Heart right ventricle (tissue), 16 donors: ENCODE results near the gene ADAT1. TPM values are rescaled to one million over a fixed set of nuclear protein-coding genes. Genes with fewer than 3 reads are reported as not detected.

Source experiments
- ATAC-seq, 8 donors: fragments of 200-7000 bp; cut with Tn5 transposase; one replicate each; pipeline ENCODE4 v1.9.1; 2020; ENCODE audit warnings: mild to moderate bottlenecking in 8 of 8, moderate library complexity in 8 of 8, moderate number of reproducible peaks in 1 of 8
- DNase-seq, 2 donors: peaks; one replicate each; pipeline ENCODE4 v3.0.0-alpha.2; 2020
- H3K27ac ChIP-seq, 10 donors: fragments of 200-600 bp; sonication (generic) in 2 of 10; one replicate each; pipeline versions ENCODE4 v1.5.0 to v1.8.0; 2020 to 2022; ENCODE audit warnings: mild to moderate bottlenecking in 3 of 10
- H3K27me3 ChIP-seq, 7 donors: fragments of 200-600 bp; one replicate each; pipeline ENCODE4 v1.8.0; 2021 to 2022; ENCODE audit warnings: mild to moderate bottlenecking in 2 of 7
- H3K36me3 ChIP-seq, 9 donors: fragments of 200-600 bp; sonication (generic) in 1 of 9; one replicate each; pipeline versions ENCODE4 v1.5.0 to v1.8.0; 2020 to 2022; ENCODE audit warnings: mild to moderate bottlenecking in 2 of 9
- H3K4me1 ChIP-seq, 9 donors: fragments of 200-600 bp; sonication (generic) in 1 of 9; one replicate each; pipeline versions ENCODE4 v1.5.0 to v1.8.0; 2020 to 2022; ENCODE audit warnings: mild to moderate bottlenecking in 4 of 9
- H3K4me3 ChIP-seq, 10 donors: fragments of 200-600 bp; sonication (generic) in 2 of 10; one replicate each; pipeline versions ENCODE4 v1.5.0 to v1.8.0; 2020 to 2022; ENCODE audit warnings: mild to moderate bottlenecking in 7 of 10, moderate library complexity in 2 of 10
- H3K9me3 ChIP-seq, 11 donors: fragments of 200-600 bp in 10 of 11; sonication (generic) in 2 of 11; one replicate each; pipeline versions ENCODE4 v1.5.0 to v1.8.0; 2013 to 2022; ENCODE audit warnings: mild to moderate bottlenecking in 2 of 11, control low read depth in 1 of 11, moderate library complexity in 1 of 11
- CTCF ChIP-seq, 9 donors: fragments of 200-600 bp; sonication (generic) in 2 of 9; IDR thresholded peaks; one replicate each; pipeline versions ENCODE4 v1.5.0 to v1.8.0; 2021 to 2022; ENCODE audit warnings: antibody characterized with exemption in 9 of 9, mild to moderate bottlenecking in 5 of 9, moderate library complexity in 1 of 9
- WGBS, 2 donors: extraction: QIAGEN DNeasy Blood & Tissue Kit; methylation state at CpG; one replicate each; pipeline ENCODE4 v1.1.7; 2013; ENCODE audit warnings: inconsistent platforms in 1 of 2; 5-methylcytosine and 5-hydroxymethylcytosine counted together
- intact Hi-C, 10 donors: fragments of 100-400 bp; cut with DNase I; formaldehyde crosslinking; loops; one replicate each; pipeline versions ENCODE4 v1.11.1 to v1.14.2; 2022
- polyA plus RNA-seq, 2 donors: library from polyadenylated mRNA; stranded (reverse); fragments of 200-250 nt; gene quantifications; one replicate each; pipeline ENCODE4 v1.2.3, GENCODE V29; 2013
- total RNA-seq, 10 donors: library from RNA; stranded (reverse); fragmentation: NEBNext Ultra II Directional in 3 of 10; extraction: Animal tissue kit (Norgen Biotek cat#: 25700) in 3 of 10; gene quantifications; one replicate each; pipeline versions ENCODE4 v1.2.1 to v1.2.4, GENCODE V29; 2021 to 2023
- donor health status: Arrhythmogenic right ventricular cardiomyopathy.
- donor health status: ischemic (EF 13 %, LVEDD 7.1; RV severe dilation, severe dysfunction).
- donor health status: healthy with polysubstance abuse.
- donor health status: DM: no; HTN: yes; CAD: no.
- donor health status: DM: no; HTN: no; CAD: no.
- donor health status: ischemic (EF 25% LVEDD 6.9; RV normal size, moderate dysfunction).
- donor health status: ischemic (EF 25% LVEDD 5.7; RV mildly dilated, moderate dysfunction).
- donor health status: healthy.
- donor health status: DM: yes; HTN: yes; CAD: no.
- donor health status: Ischemic cardiomyopathy.
- donor health status: ischemic (EF 35%, LVEDD 5.7; RV mildly dilated, moderate dysfunction).
- donor health status: nonischemic (EF 11% LVEDD 7.7; RV severe dilation, severe dysfunction).
- donor health status: DM: yes; HTN: yes; CAD: no.
- donor health status: PGD.
- donor health status: ischemic (EF 29% LVEDD 5.4; RV normal size, mild dysfunction).
- donor health status: nonischemic (EF 23%, LVEDD 6.1; RV moderate dilation, normal function).

The ADAT1 gene
- total and polyA plus RNA-seq, 12 donors: 6.1 to 30.6 (median 20.5) TPM

- Histone ChIP-seq H3K4me3 (no peak overlapping the region), H3K4me1 (peaks cover 0 to 46% (median 24%) of the 10 kb centered on the region in 9 donors), H3K27ac (no peak overlapping the region), H3K27me3 (no peaks in the 10 kb centered on the region), H3K9me3 (no peaks in the 10 kb centered on the region), H3K36me3 (peaks cover 0 to 55% (median 31%) of the 10 kb centered on the region in 9 donors)
- DNase-seq: no peak
- ATAC-seq: no peak
- intact Hi-C loops: loop anchor here in 9 of 10 donors (5.0 to 10.0 kb wide), 8 partner anchors 38 to 153 kb away; partner anchors contain the start of genes GABARAPL2 (in 5 of the 9) and TMEM231 (in 1 of the 9)
- TF ChIP-seq CTCF (IDR thresholded peaks at IDR 0.05): no peak
- WGBS, 2 donors: 71 to 78% methylated on average over 4 of the region's 4 CpGs
Observed at GRCh38 chr16:75624921-75625334, 1.8 kb upstream of the ADAT1 start.

- intact Hi-C loops: loop anchor here in 9 of 10 donors (2.0 to 10.0 kb wide), 10 partner anchors 34 to 150 kb away; partner anchors contain the start of genes GABARAPL2 (in 5 of the 9) and TMEM231 (in 1 of the 9)
- peak overlapping the region in 2 of 10 donors; percentile 92 to 96 for H3K27ac ChIP-seq
- H3K4me1 ChIP-seq: peaks cover 0 to 35% (median 22%) of the 10 kb centered on the region in 9 donors
- TF ChIP-seq CTCF (IDR thresholded peaks at IDR 0.05): peak in 8 of 9 donors; percentile 21 to 65 (median 46)
- WGBS, 2 donors: 6 to 13% methylated on average over 2 of the region's 2 CpGs
- peaks cover 0 to 55% (median 22%) of the 10 kb centered on the region in 9 donors for H3K36me3 ChIP-seq
- no peak for DNase-seq
- no peaks in the 10 kb centered on the region for H3K9me3 ChIP-seq
- ATAC-seq: no peak
- no peak overlapping the region for H3K4me3 ChIP-seq
- no peaks in the 10 kb centered on the region for H3K27me3 ChIP-seq
Observed at GRCh38 chr16:75621170-75621477, 2.0 kb downstream of the ADAT1 start.

GRCh38 chr16:75620326-75621169 is 2.5 kb downstream of the ADAT1 start:
- no peak for TF ChIP-seq CTCF (IDR thresholded peaks at IDR 0.05)
- Histone ChIP-seq H3K36me3 (peaks cover 0 to 55% (median 23%) of the 10 kb centered on the region in 9 donors), H3K27me3 (no peaks in the 10 kb centered on the region), H3K4me3 (no peak overlapping the region), H3K9me3 (no peaks in the 10 kb centered on the region), H3K4me1 (peaks cover 0 to 35% (median 22%) of the 10 kb centered on the region in 9 donors), H3K27ac (peak overlapping the region in 2 of 10 donors; percentile 92 to 96)
- no peak for DNase-seq
- no peak for ATAC-seq
- 79 to 82% methylated on average over 20 of the region's 20 CpGs for WGBS, 2 donors
- intact Hi-C loops: loop anchor here in 9 of 10 donors (2.0 to 10.0 kb wide), 10 partner anchors 33 to 150 kb away; partner anchors contain the start of genes GABARAPL2 (in 5 of the 9) and TMEM231 (in 1 of the 9)

- no peak overlapping the region for H3K27ac ChIP-seq
- 96 to 97% methylated on average over 2 of the region's 2 CpGs for WGBS, 2 donors
Observed at GRCh38 chr16:75618780-75619179, 4.3 kb downstream of the ADAT1 start.

More at GRCh38 chr16:75618780-75619179, 4.3 kb downstream of the ADAT1 start:
- no peaks in the 10 kb centered on the region for H3K27me3 ChIP-seq
- TF ChIP-seq CTCF (IDR thresholded peaks at IDR 0.05): no peak
- no peaks in the 10 kb centered on the region for H3K9me3 ChIP-seq
- intact Hi-C loops: loop anchor here in 1 of 10 donors (10.0 kb wide), 1 partner anchor 104 kb away; no protein-coding TSS in a partner anchor
- ATAC-seq: no peak
- no peak for DNase-seq
- H3K4me3 ChIP-seq: no peak overlapping the region
- H3K4me1 ChIP-seq: peaks cover 0 to 33% (median 22%) of the 10 kb centered on the region in 9 donors
- peaks cover 0 to 69% (median 27%) of the 10 kb centered on the region in 9 donors for H3K36me3 ChIP-seq
